ENCODE measurements around the gene TNS3.

Gene TNS3

GRCh38 chr7:47520406-47520805 lies 61.5 kb downstream of the TNS3 start:
- Histone ChIP-seq H3K4me2 (ENCODE audit: low read length) (peak overlapping the region; percentile 5), H3K36me3 (ENCODE audit: insufficient read depth, low read length) (peaks cover 43% of the 10 kb centered on the region), H3K27me3 (ENCODE audit: control insufficient read depth, insufficient read depth, low read length) (no peaks in the 10 kb centered on the region), H3K4me1 (ENCODE audit: control insufficient read depth, insufficient read depth, low read length) (peaks cover 34% of the 10 kb centered on the region), H3K4me3 (ENCODE audit: low read length) (no peak overlapping the region), H3K9ac (ENCODE audit: low read depth, low read length) (peak overlapping the region; percentile 62), H3K9me3 (replicated peaks; ENCODE audit: low read length) (no peaks in the 10 kb centered on the region)

- no peaks in the 10 kb centered on the region for H3K9me3 ChIP-seq (replicated peaks; ENCODE audit: low read length)
- H3K4me2 ChIP-seq (ENCODE audit: low read length) = no peak overlapping the region
- H3K4me3 ChIP-seq (ENCODE audit: low read length) = no peak overlapping the region
- H3K9ac ChIP-seq (ENCODE audit: low read depth, low read length) = peak overlapping the region; percentile 62
- peaks cover 37% of the 10 kb centered on the region for H3K36me3 ChIP-seq (ENCODE audit: insufficient read depth, low read length)
- peaks cover 43% of the 10 kb centered on the region for H3K4me1 ChIP-seq (ENCODE audit: control insufficient read depth, insufficient read depth, low read length)
- no peaks in the 10 kb centered on the region for H3K27me3 ChIP-seq (ENCODE audit: control insufficient read depth, insufficient read depth, low read length)
Measured at GRCh38 chr7:47518827-47519226, 63.1 kb downstream of the TNS3 start.

- H3K36me3 ChIP-seq (ENCODE audit: insufficient read depth, low read length) = peaks cover 28% of the 10 kb centered on the region
- H3K9me3 ChIP-seq (replicated peaks; ENCODE audit: low read length) = no peaks in the 10 kb centered on the region
- H3K4me1 ChIP-seq (ENCODE audit: control insufficient read depth, insufficient read depth, low read length) = peaks cover 48% of the 10 kb centered on the region
- H3K4me3 ChIP-seq (ENCODE audit: low read length) = no peak overlapping the region
- no peak overlapping the region for H3K4me2 ChIP-seq (ENCODE audit: low read length)
- no peak overlapping the region for H3K9ac ChIP-seq (ENCODE audit: low read depth, low read length)
- no peaks in the 10 kb centered on the region for H3K27me3 ChIP-seq (ENCODE audit: control insufficient read depth, insufficient read depth, low read length)
Measured at GRCh38 chr7:47517821-47518480, 64.0 kb downstream of the TNS3 start.

DNA sequence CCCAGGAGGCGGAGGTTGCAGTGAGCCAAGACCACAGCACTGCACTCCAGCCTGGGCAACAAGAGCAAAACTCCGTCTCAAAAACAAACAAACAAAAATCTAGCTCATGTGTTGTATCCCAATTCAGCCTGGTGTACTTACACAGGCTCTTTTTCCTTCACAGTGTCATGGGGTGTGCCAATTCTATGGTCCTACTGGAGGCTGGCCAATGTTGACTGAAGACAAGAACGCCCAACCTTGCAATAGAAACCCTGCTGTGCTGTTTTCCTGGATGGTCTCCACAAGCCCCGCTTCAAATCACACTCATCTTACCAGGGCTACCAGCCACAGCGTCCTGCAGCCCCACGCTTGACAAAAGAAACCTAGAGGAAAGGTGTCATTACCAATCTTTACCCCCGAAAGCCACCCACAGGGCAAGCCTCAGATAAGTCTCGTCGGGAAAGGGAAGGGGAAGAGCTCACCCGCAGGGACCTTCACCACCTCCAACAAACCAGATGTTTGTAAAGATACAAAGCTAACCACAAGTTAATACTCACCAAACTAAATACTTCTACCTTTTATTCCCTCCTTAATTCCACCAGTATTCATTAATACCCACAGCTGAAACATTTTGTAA lies 64.8 kb downstream of the TNS3 start:
- no peak overlapping the region for H3K4me2 ChIP-seq (ENCODE audit: low read length)
- H3K9ac ChIP-seq (ENCODE audit: low read depth, low read length) = no peak overlapping the region
- no peak overlapping the region for H3K4me3 ChIP-seq (ENCODE audit: low read length)
- H3K9me3 ChIP-seq (replicated peaks; ENCODE audit: low read length) = no peaks in the 10 kb centered on the region
- no peaks in the 10 kb centered on the region for H3K27me3 ChIP-seq (ENCODE audit: control insufficient read depth, insufficient read depth, low read length)
- H3K4me1 ChIP-seq (ENCODE audit: control insufficient read depth, insufficient read depth, low read length) = peaks cover 53% of the 10 kb centered on the region
- H3K36me3 ChIP-seq (ENCODE audit: insufficient read depth, low read length) = peaks cover 27% of the 10 kb centered on the region

GRCh38 chr7:47516386-47516785 lies 65.5 kb downstream of the TNS3 start:
- H3K9me3 ChIP-seq (replicated peaks; ENCODE audit: low read length) = no peaks in the 10 kb centered on the region
- H3K9ac ChIP-seq (ENCODE audit: low read depth, low read length) = no peak overlapping the region
- H3K4me2 ChIP-seq (ENCODE audit: low read length) = no peak overlapping the region
- H3K4me1 ChIP-seq (ENCODE audit: control insufficient read depth, insufficient read depth, low read length) = peaks cover 51% of the 10 kb centered on the region
- no peak overlapping the region for H3K4me3 ChIP-seq (ENCODE audit: low read length)
- no peaks in the 10 kb centered on the region for H3K27me3 ChIP-seq (ENCODE audit: control insufficient read depth, insufficient read depth, low read length)
- H3K36me3 ChIP-seq (ENCODE audit: insufficient read depth, low read length) = peaks cover 28% of the 10 kb centered on the region

DNA sequence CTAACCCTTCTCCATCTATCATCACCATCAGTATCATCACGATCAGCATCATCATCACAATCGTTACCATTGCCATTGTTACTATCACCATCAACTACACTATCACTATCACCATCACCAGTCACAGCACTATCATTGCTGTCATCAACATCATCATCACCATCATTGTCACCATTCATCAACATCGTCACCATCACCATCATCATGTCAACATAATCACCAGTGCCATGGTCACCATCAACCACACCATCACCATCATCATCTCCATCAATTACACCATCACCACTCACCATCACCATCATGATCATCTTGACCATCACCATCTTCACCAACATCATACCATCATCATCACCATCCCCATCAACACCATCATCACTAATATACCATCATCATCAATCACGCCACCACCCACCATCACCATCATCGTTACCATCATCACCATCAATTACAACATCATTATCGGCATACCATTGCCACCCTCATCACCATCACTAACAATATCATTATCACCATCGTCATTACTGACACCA lies 66.5 kb downstream of the TNS3 start:
- H3K4me1 ChIP-seq (ENCODE audit: control insufficient read depth, insufficient read depth, low read length) = peaks cover 41% of the 10 kb centered on the region
- H3K9ac ChIP-seq (ENCODE audit: low read depth, low read length) = no peak overlapping the region
- H3K36me3 ChIP-seq (ENCODE audit: insufficient read depth, low read length) = peaks cover 23% of the 10 kb centered on the region
- no peak overlapping the region for H3K4me2 ChIP-seq (ENCODE audit: low read length)
- H3K9me3 ChIP-seq (replicated peaks; ENCODE audit: low read length) = no peaks in the 10 kb centered on the region
- no peak overlapping the region for H3K4me3 ChIP-seq (ENCODE audit: low read length)
- no peaks in the 10 kb centered on the region for H3K27me3 ChIP-seq (ENCODE audit: control insufficient read depth, insufficient read depth, low read length)

DNA sequence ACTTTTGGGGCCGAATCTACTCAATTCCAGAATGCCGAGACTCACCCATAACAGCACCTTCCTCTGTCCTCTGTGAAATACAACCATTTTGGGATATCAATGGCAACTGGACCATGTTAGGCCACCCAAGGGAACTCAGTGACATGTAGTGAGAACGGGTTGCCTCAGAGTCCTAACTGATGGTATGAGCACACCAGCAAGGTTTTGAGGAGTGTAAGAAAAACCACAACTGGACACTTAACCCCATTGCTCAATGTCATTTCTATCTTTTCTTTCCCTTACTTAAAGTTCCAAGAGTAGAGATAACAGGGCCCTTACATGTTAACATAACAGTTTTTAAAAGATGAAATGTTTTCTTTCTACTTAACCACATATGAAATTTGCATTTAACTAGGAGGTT lies 67.1 kb downstream of the TNS3 start:
- no peaks in the 10 kb centered on the region for H3K27me3 ChIP-seq (ENCODE audit: control insufficient read depth, insufficient read depth, low read length)
- H3K36me3 ChIP-seq (ENCODE audit: insufficient read depth, low read length) = peaks cover 27% of the 10 kb centered on the region
- H3K4me3 ChIP-seq (ENCODE audit: low read length) = no peak overlapping the region
- H3K4me2 ChIP-seq (ENCODE audit: low read length) = no peak overlapping the region
- no peaks in the 10 kb centered on the region for H3K9me3 ChIP-seq (replicated peaks; ENCODE audit: low read length)
- H3K4me1 ChIP-seq (ENCODE audit: control insufficient read depth, insufficient read depth, low read length) = peaks cover 40% of the 10 kb centered on the region
- no peak overlapping the region for H3K9ac ChIP-seq (ENCODE audit: low read depth, low read length)

GRCh38 chr7:47514367-47514766 lies 67.5 kb downstream of the TNS3 start:
- H3K9ac ChIP-seq (ENCODE audit: low read depth, low read length) = peak overlapping the region; percentile 30
- peaks cover 36% of the 10 kb centered on the region for H3K4me1 ChIP-seq (ENCODE audit: control insufficient read depth, insufficient read depth, low read length)
- H3K36me3 ChIP-seq (ENCODE audit: insufficient read depth, low read length) = peaks cover 30% of the 10 kb centered on the region
- H3K27me3 ChIP-seq (ENCODE audit: control insufficient read depth, insufficient read depth, low read length) = no peaks in the 10 kb centered on the region
- H3K4me3 ChIP-seq (ENCODE audit: low read length) = no peak overlapping the region
- no peaks in the 10 kb centered on the region for H3K9me3 ChIP-seq (replicated peaks; ENCODE audit: low read length)
- H3K4me2 ChIP-seq (ENCODE audit: low read length) = peak overlapping the region; percentile 29

GRCh38 chr7:47513741-47514241 lies 68.1 kb downstream of the TNS3 start:
- H3K27me3 ChIP-seq (ENCODE audit: control insufficient read depth, insufficient read depth, low read length) = no peaks in the 10 kb centered on the region
- peaks cover 31% of the 10 kb centered on the region for H3K36me3 ChIP-seq (ENCODE audit: insufficient read depth, low read length)
- H3K9me3 ChIP-seq (replicated peaks; ENCODE audit: low read length) = no peaks in the 10 kb centered on the region
- peak overlapping the region; percentile 29 for H3K4me2 ChIP-seq (ENCODE audit: low read length)
- H3K4me3 ChIP-seq (ENCODE audit: low read length) = no peak overlapping the region
- peaks cover 30% of the 10 kb centered on the region for H3K4me1 ChIP-seq (ENCODE audit: control insufficient read depth, insufficient read depth, low read length)
- H3K9ac ChIP-seq (ENCODE audit: low read depth, low read length) = peak overlapping the region; percentile 30

- Histone ChIP-seq H3K4me2 (ENCODE audit: low read length) (no peak overlapping the region), H3K27me3 (ENCODE audit: control insufficient read depth, insufficient read depth, low read length) (no peaks in the 10 kb centered on the region), H3K9ac (ENCODE audit: low read depth, low read length) (no peak overlapping the region), H3K36me3 (ENCODE audit: insufficient read depth, low read length) (peaks cover 30% of the 10 kb centered on the region), H3K4me1 (ENCODE audit: control insufficient read depth, insufficient read depth, low read length) (peaks cover 33% of the 10 kb centered on the region), H3K4me3 (ENCODE audit: low read length) (no peak overlapping the region), H3K9me3 (replicated peaks; ENCODE audit: low read length) (no peaks in the 10 kb centered on the region)
Measured at GRCh38 chr7:47512481-47513176, 69.3 kb downstream of the TNS3 start.

DNA sequence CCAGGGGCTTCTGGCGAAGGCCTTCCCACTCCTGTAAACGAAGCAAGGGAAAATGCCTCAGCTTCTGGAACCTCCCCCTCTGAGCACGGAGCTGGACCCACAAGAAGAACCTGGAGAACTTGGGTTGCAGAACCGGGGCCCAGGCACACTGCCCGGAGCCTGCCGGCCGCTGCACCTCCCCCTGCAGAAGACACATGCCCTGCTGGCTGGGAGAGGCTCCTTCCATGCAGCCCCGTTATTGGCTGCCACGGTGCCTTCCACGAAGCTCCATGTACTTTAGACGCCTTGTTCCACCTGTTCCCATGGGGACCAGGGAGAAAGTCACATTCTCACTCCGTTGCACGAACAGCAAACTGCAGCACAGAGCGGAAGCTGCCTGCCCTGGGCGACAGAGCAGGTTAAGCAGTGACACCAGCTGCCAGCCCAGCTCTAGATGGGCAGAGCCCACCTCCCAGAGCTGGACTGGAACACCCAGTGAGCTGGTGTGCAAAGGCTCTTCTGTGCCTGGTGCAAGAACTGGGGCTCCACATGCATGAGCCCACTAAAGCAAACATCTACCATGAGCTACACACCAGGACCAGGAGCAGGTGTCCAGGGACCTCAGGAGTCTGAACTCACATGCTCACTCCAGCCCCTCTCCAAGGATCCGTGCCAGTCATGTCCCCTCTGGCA lies 70.1 kb downstream of the TNS3 start:
- Histone ChIP-seq H3K36me3 (ENCODE audit: insufficient read depth, low read length) (peaks cover 26% of the 10 kb centered on the region), H3K4me2 (ENCODE audit: low read length) (no peak overlapping the region), H3K4me1 (ENCODE audit: control insufficient read depth, insufficient read depth, low read length) (peaks cover 41% of the 10 kb centered on the region), H3K4me3 (ENCODE audit: low read length) (no peak overlapping the region), H3K9ac (ENCODE audit: low read depth, low read length) (no peak overlapping the region), H3K9me3 (replicated peaks; ENCODE audit: low read length) (no peaks in the 10 kb centered on the region), H3K27me3 (ENCODE audit: control insufficient read depth, insufficient read depth, low read length) (no peaks in the 10 kb centered on the region)

Data from skeletal muscle satellite cell (primary cell).